Spleen (tissue), 7 donors: ENCODE measurements around the gene YWHAH.

Experiments
- CTCF ChIP-seq, 11 experiments: fragments of 200-600 bp in 7 of 11; fragments of 450-650 bp in 4 of 11; sonication (generic) in 4 of 11; IDR thresholded peaks in 8 of 11; conservative IDR thresholded peaks in 3 of 11; 1 replicate in 7 of 11; 2 replicates in 4 of 11; pipeline versions ENCODE4 v1.4.0 to v1.8.0; 2016 to 2021; ENCODE audit warnings: antibody characterized with exemption in 11 of 11, inconsistent platforms in 4 of 11, mild to moderate bottlenecking in 1 of 11
- POLR2A ChIP-seq, 3 donors: fragments of 450-650 bp; IDR thresholded peaks; one replicate each; pipeline ENCODE4 v1.5.1; 2017; ENCODE audit warnings: antibody characterized with exemption in 3 of 3, mild to moderate bottlenecking in 1 of 3
- donor health status: DM: no; HTN: no; CAD: no; lungs with moderate emphysema.
- donor health status: DM: no; HTN: no; CAD: no.
- donor health status: DM: no; HTN: no; CAD: no.

DNA sequence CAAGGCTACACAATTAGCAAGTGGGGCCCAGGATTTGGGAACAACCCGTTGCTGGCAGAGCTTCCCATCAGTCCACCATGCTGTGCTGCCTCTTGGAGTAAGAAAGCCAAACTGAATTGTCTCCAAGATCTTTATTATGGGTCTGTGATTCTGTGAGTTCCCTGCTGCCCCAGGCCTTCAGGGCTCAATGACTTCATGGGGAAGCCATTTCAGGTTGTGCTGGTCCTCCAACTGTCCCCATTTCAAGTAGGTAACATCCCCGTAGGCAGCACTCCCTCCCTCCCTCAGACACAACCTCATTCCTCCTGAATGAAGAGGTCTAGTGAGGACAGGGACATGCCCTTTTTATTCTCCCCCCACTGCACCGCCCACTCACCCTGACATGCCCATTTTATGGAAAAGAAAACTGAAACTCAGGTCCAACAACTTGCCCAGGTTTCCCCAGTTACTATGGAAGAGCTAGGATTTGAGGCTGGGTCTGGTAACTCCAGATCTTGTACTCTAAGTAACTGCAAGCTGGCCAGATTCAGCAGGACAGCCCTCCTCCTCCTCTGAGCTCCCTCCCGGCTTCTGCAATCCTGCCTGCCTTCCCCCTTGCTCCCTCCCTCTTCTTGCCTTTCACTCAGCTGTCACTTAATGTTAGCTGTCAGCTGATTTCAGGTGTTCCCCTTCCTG, 8.2 kb upstream of the YWHAH start:
- TF ChIP-seq CTCF (IDR thresholded peaks at IDR 0.05 in 8 of 11, conservative IDR thresholded peaks at IDR 0.05 in 3 of 11) (no peak), POLR2A (IDR thresholded peaks at IDR 0.05) (no peak)
